ENCODE data around the gene ANP32E.
"Not testable (repeated sequence)": the region's sequence is repeated elsewhere in the genome, so short reads cannot be mapped to it uniquely, and the experiment has no call there.

Gene ANP32E

DNA sequence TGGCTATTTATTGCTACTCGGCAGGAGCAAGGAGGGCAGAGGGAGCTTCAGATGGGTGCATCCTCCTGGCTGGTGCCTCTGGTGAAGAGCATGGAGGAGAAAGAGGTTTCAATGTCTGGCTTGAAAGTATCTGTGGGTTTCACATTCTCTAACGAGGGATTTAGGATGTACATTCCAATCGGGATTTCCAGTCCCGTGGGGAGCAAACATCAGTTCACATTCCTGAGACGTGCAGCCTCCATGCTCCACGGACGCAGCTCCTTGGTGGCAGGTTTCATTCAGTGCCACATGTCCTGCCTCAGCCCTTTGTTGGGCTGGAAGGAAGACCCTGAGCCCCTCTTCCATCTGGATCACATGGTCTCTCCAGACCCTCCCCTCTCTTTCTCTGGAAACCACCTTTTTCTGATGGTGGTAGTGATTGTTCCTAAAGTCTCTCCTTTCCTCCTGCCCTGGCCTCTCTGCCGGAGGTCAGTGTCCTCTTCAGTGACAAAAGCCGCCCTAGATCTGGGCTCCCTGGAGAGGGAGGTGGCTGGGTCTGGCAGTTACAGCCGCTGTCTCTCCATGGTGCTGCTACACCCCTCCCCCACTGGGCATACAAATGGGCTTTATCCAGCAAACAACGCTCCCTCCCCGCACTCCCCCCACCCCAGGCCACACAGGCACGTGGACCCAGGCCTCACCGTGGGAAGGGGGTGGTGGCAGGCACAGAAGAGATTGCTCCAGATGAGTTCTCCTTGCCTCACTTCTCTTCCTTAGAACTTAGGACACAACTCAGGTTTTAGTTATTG lies 20.8 kb upstream of the ANP32E start:
- DNase-seq = peak; percentile 73

DNA sequence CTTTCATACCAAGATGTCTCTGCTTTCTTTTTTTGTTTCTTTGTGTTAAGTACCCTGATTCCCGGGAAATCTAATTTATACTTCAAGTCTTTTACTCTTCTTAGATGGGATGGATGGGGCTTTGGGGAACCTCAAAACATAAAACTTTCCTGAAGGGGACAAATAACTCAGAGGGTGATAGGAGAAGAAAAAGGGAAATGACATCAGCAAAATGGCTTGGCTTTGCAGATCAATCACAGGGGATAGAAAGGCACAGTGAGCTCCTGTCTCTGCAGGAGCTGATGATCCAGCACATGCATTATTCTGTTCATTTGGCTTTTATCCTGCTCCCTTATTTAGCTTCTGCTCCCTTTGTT lies 20.3 kb upstream of the ANP32E start:
- DNase-seq = no peak

DNA sequence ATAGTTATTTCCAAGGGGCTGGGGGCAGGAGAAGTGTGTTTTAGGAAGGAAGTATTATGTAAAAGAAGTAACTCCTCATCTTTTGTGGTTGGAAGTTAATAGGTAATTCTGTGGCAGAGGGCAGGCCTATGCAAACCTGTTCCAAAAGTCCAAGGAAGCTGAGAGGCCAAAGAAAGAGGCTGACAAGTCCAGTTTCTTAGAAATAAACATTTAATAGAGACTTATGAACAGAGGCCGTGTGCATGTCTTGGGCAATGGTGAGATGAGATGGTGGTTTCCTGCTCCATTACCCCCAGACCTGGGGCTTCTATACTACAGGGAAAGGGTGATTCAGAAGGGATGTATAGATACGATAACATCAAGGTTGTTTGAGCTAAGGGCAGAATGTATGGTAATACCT lies 14.0 kb upstream of the ANP32E start:
- no peak for DNase-seq

- no peak for DNase-seq
Observed at GRCh38 chr1:150243003-150243402, 7.1 kb upstream of the ANP32E start.

DNA sequence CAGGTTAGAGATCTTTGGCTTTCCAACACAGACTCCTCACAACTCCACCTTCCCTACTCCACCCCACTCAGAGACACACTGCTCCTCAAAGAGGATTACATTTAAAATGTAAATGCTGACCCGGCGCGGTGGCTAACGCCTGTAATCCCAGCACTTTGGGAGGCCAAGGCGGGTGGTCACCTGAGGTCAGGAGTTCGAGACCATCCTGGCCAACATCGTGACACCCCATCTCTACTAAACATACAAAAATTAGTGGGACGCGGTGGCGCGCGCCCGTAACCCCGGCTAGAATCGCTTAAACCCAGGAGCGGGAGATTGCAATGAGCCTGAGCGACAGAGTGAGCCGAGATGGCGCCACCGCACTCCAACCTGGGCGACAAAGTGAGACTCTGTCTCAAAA lies 1.8 kb upstream of the ANP32E start:
- DNase-seq = no peak

- DNase-seq = not testable (repeated sequence)
Observed at GRCh38 chr1:150237176-150237575, 1.3 kb upstream of the ANP32E start.

DNA sequence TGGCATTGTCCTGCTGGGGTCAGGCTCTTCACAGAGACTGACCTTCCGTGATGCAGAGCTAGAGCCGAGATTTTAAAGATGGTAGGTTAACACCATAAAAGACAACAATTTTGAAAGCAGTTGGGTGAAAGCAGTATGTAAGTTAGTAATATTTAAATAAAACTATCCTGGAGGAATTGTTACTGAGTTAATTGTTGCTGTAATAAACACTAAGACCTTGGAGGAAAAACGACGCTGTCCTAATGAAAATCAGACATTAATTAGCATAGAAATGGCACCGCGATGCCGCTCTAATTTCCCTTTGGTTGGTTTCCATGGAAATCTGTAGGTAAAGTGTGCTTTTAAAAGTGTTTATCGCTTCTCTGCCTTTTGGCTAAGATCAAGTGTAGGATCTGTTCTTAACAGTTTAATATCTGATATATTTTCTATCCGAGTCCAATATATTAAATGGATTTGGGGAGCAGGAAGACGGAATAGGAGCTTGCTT lies 745 bp upstream of the ANP32E start:
- no peak for DNase-seq

- no peak for DNase-seq
Observed at GRCh38 chr1:150235294-150235851, 539 bp downstream of the ANP32E start.

DNA sequence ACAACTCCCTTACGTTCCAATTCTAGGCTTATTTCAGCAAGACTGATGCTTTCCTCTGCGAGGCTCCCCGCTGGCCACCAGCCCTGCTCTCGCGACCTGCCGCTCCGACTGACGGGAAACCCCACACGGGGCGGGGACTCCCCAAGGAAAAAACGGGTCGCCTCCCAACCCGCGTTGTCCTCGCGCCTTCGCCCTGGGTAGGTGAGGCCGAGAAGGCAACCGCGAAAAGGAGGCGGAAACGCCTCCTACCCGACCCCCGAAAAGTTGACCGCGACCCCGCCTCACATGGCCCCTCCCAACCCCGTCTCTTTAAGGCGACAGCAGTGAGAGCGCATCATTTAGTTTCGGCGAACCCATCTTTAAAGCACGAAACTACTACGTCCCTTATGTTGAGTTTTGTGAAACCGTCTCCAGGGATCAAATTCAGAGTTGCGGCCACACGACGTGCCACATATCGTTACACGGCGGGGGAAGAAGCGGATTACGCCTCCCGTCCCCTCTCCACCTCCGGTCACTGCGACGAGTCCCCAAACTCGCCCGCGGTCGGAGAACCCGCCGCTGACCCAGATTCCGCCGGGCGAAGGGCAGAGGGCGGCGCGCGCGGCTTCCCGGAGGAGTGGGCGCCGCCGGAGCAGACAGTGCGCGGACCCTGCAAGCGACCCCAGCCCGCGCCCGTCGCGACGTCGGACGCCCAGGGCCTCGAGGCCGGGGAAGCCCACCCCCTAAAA lies 1.2 kb downstream of the ANP32E start:
- peak; percentile 81 for DNase-seq

GRCh38 chr1:150234309-150234565 lies 1.7 kb downstream of the ANP32E start:
- no peak for DNase-seq

GRCh38 chr1:150233359-150234308 lies 2.3 kb downstream of the ANP32E start:
- DNase-seq = no peak

DNA sequence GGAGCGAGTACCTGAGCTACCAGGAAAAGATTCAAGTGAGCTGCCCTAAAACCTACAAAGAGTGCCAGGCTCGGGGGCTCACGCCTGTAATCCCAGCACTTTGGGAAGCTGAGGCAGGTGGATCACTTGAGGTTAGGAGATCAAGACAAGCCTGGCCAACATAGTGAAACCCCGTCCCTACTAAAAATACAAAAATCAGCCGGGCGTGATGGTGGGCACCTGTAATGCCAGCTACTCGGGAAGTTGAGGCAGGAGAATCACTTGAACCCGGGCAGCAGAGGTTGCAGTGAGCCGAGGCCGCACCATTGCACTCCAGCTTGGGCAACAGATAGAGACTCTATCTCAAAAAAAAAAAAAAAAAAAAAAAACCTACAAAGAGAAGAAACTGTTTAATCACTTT lies 3.0 kb downstream of the ANP32E start:
- DNase-seq = not testable (repeated sequence)

- not testable (repeated sequence) for DNase-seq
Observed at GRCh38 chr1:150228246-150228645, 7.7 kb downstream of the ANP32E start.

- DNase-seq = no peak
Observed at GRCh38 chr1:150227228-150227627, 8.7 kb downstream of the ANP32E start.

DNA sequence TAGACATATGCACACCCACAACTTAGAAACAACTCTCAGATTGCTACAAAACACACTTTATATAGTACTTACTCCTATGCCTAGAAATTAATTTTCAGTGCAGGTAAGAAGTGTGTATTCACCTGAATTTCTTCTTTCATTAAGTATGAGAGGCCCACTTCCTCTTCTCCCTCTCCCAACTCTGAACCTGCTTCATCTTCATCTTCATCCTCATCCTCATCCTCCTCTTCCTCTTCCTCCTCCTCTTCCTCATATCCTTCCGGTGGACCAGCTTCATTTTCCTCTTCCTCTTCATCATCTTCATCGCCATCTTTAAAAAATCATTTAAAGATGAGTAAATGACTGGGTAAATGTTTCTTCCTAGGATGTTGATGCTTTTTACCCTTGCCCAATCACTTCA lies 9.4 kb downstream of the ANP32E start:
- no peak for DNase-seq

GRCh38 chr1:150225546-150225945 lies 10.4 kb downstream of the ANP32E start:
- no peak for DNase-seq

- DNase-seq = no peak
Observed at GRCh38 chr1:150224983-150225382, 10.9 kb downstream of the ANP32E start.

- no peak for DNase-seq
Observed at GRCh38 chr1:150221552-150221951, 14.4 kb downstream of the ANP32E start.

GRCh38 chr1:150215855-150216254 lies 20.1 kb downstream of the ANP32E start:
- DNase-seq = not testable (repeated sequence)

- not testable (repeated sequence) for DNase-seq
Observed at GRCh38 chr1:150214099-150214756, 21.7 kb downstream of the ANP32E start.

DNA sequence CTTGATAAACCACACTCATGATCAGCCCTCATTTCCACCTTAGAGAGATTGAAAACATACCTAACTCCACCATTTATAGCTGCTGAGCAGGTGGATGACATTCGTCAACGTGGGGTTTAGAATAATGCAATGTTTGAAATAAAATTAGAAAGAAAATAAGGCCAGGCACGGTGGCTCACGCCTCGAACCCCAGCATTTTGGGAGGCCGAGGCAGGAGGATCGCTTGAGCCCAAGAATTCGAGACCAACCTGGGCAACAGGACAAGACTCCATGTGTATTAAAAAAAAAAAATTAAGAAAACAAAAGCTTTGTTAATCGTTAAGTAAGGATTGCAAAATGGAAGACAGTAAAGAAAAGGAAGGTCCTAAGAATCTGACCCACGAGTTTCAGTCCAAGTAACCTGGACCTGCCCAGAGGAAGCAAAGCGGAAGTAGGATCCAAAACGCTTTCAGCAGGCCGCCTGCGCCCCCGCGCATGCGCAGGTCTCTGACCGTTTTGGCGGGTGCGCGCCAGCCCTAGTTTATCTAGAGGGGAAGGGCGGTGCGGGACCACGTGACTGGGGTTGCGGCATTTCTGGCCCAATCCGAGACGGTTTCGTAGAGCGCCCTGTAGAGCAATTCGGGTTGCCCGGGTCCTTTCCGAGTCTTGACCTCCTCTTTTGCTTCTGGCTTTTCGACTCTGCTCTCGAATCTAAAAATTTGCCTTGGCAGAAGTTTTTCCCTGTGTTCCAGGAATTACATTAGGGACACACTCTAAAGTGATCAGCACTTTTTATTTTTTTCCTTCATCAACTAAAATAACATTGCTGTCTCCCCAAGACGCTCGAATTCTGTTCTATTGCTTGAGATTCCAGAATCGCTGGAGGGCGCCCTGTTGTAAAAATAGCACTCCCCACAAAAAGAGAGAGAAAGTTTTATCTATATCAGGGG lies 22.5 kb downstream of the ANP32E start:
- peak; percentile 97 for DNase-seq
